ENCODE data around the gene MTA1. TPM values are rescaled to one million over a fixed set of nuclear protein-coding genes. Genes with fewer than 3 reads are reported as not detected.

MTA1 gene
- total RNA-seq, 1 donor from 2014 or later: 59.8 TPM

GRCh38 chr14:105508601-105509000, 89.0 kb downstream of the MTA1 start:
- Mint-ChIP-seq H3K27me3 (ENCODE audit: insufficient read depth, low read depth) (peaks cover 14% of the 10 kb centered on the region), H3K4me1 (peaks cover 4% of the 10 kb centered on the region), H3K4me3 (no peak overlapping the region), H3K36me3 (no peaks in the 10 kb centered on the region), H3K27ac (no peak overlapping the region), H3K9me3 (no peaks in the 10 kb centered on the region)
- peaks cover 57% of the 10 kb centered on the region for H3K27me3 ChIP-seq
- H3K27ac ChIP-seq: no peak overlapping the region
- no peak for DNase-seq (ENCODE audit: low spot score)
- H3F3A ChIP-seq (ENCODE audit: low read depth): no peaks in the 10 kb centered on the region
- H3K4me3 ChIP-seq: no peak overlapping the region
- no peaks in the 10 kb centered on the region for H3K79me2 ChIP-seq (ENCODE audit: low read depth)
- H3K36me3 ChIP-seq: no peaks in the 10 kb centered on the region
- no peak for TF ChIP-seq EZH2 (IDR thresholded peaks at IDR 0.05)
- TF ChIP-seq EZH2phosphoT487 (IDR thresholded peaks at IDR 0.05): no peak
- no peak overlapping the region for H3K9ac ChIP-seq
- H3K4me2 ChIP-seq: no peak overlapping the region
- no peaks in the 10 kb centered on the region for H3K4me1 ChIP-seq
- no peak overlapping the region for H2AFZ ChIP-seq (replicated peaks)
- no peaks in the 10 kb centered on the region for H3K9me3 ChIP-seq (ENCODE audit: low read depth)
- H4K20me1 ChIP-seq (ENCODE audit: low read depth): no peaks in the 10 kb centered on the region

GRCh38 chr14:105517096-105517495, 97.5 kb downstream of the MTA1 start:
- H3F3A ChIP-seq (ENCODE audit: low read depth): no peaks in the 10 kb centered on the region
- Mint-ChIP-seq H3K36me3 (no peaks in the 10 kb centered on the region), H3K27me3 (ENCODE audit: insufficient read depth, low read depth) (peaks cover 18% of the 10 kb centered on the region), H3K4me1 (no peaks in the 10 kb centered on the region), H3K9me3 (no peaks in the 10 kb centered on the region), H3K4me3 (no peak overlapping the region), H3K27ac (no peak overlapping the region)
- TF ChIP-seq EZH2 (IDR thresholded peaks at IDR 0.05) (no peak), CTCF (IDR thresholded peaks at IDR 0.05) (no peak), EZH2phosphoT487 (IDR thresholded peaks at IDR 0.05) (no peak)
- H3K27me3 ChIP-seq: peaks cover 43% of the 10 kb centered on the region
- H3K9ac ChIP-seq: no peak overlapping the region
- H3K36me3 ChIP-seq: no peaks in the 10 kb centered on the region
- H3K27ac ChIP-seq: no peak overlapping the region
- no peak overlapping the region for H3K4me3 ChIP-seq
- H3K79me2 ChIP-seq (ENCODE audit: low read depth): no peaks in the 10 kb centered on the region
- no peak overlapping the region for H2AFZ ChIP-seq (replicated peaks)
- no peaks in the 10 kb centered on the region for H4K20me1 ChIP-seq (ENCODE audit: low read depth)
- H3K9me3 ChIP-seq (ENCODE audit: low read depth): no peaks in the 10 kb centered on the region
- DNase-seq (ENCODE audit: low spot score): no peak
- H3K4me1 ChIP-seq: no peaks in the 10 kb centered on the region
- no peak overlapping the region for H3K4me2 ChIP-seq

- no peaks in the 10 kb centered on the region for H3K4me1 Mint-ChIP-seq
- Histone ChIP-seq H3K27me3 (peaks cover 59% of the 10 kb centered on the region), H3K36me3 (no peaks in the 10 kb centered on the region), H3F3A (ENCODE audit: low read depth) (no peaks in the 10 kb centered on the region), H3K9ac (no peak overlapping the region), H2AFZ (replicated peaks) (no peak overlapping the region), H3K4me2 (no peak overlapping the region), H3K79me2 (ENCODE audit: low read depth) (no peaks in the 10 kb centered on the region), H3K4me3 (no peak overlapping the region), H3K4me1 (no peaks in the 10 kb centered on the region), H3K9me3 (ENCODE audit: low read depth) (no peaks in the 10 kb centered on the region), H3K27ac (no peak overlapping the region), H4K20me1 (ENCODE audit: low read depth) (no peaks in the 10 kb centered on the region)
- no peaks in the 10 kb centered on the region for H3K9me3 Mint-ChIP-seq
- H3K27me3 Mint-ChIP-seq (ENCODE audit: insufficient read depth, low read depth): peaks cover 20% of the 10 kb centered on the region
- TF ChIP-seq EZH2 (IDR thresholded peaks at IDR 0.05): no peak
- TF ChIP-seq EZH2phosphoT487 (IDR thresholded peaks at IDR 0.05): no peak
- TF ChIP-seq CTCF (IDR thresholded peaks at IDR 0.05): no peak
- no peak for DNase-seq (ENCODE audit: low spot score)
- no peak overlapping the region for H3K4me3 Mint-ChIP-seq
- H3K27ac Mint-ChIP-seq: no peak overlapping the region
- H3K36me3 Mint-ChIP-seq: no peaks in the 10 kb centered on the region
Observed at GRCh38 chr14:105519946-105520698, 100.5 kb downstream of the MTA1 start.

Other genes with a start within 250 kb of the MTA1 start
- gene NUDT14, start 238.5 kb upstream of the MTA1 start, total RNA-seq (ENCODE audit: low replicate concordance): 5.5 and 27.0 TPM in 2 replicates
- 9.0 and 15.0 TPM in 2 replicates for gene BTBD6, start 171.3 kb upstream of the MTA1 start, total RNA-seq (ENCODE audit: low replicate concordance)
- gene BRF1, start 118.8 kb upstream of the MTA1 start, total RNA-seq (ENCODE audit: low replicate concordance): 16.9 and 40.5 TPM in 2 replicates
- 22.5 and 41.2 TPM in 2 replicates for gene PACS2, start 105.1 kb upstream of the MTA1 start, total RNA-seq (ENCODE audit: low replicate concordance)
- 0.84 TPM in 1 of 2 replicates, not detected in the other for gene TEX22, start 21.3 kb upstream of the MTA1 start, total RNA-seq (ENCODE audit: low replicate concordance)
- gene CRIP2, start 55.0 kb downstream of the MTA1 start, total RNA-seq (ENCODE audit: low replicate concordance): 0.30 and 3.5 TPM in 2 replicates
- 2.6 TPM in 1 of 2 replicates, not detected in the other for gene CRIP1, start 67.1 kb downstream of the MTA1 start, total RNA-seq (ENCODE audit: low replicate concordance)
- gene TEDC1, start 71.4 kb downstream of the MTA1 start, total RNA-seq (ENCODE audit: low replicate concordance): 3.6 and 25.0 TPM in 2 replicates
- gene TMEM121, start 106.8 kb downstream of the MTA1 start, total RNA-seq (ENCODE audit: low replicate concordance): 0.90 and 3.6 TPM in 2 replicates

Measured in neural progenitor cell (in vitro differentiated cells).